Activated CD4-positive, alpha-beta T cell treated with anti-CD3 and anti-CD28 coated beads, Interleukin-10, Interleukin-2, amounts not matched to agents 100 ng/mL and 50 ng/mL, durations not matched to agents 16 hours and 8 hours (primary cell): Measurements from ENCODE around the gene NUAK1.

Experiments
- DNase-seq: peaks from one replicate; pipeline ENCODE4 v3.0.0-alpha.2; 2020

NUAK1 gene

DNA sequence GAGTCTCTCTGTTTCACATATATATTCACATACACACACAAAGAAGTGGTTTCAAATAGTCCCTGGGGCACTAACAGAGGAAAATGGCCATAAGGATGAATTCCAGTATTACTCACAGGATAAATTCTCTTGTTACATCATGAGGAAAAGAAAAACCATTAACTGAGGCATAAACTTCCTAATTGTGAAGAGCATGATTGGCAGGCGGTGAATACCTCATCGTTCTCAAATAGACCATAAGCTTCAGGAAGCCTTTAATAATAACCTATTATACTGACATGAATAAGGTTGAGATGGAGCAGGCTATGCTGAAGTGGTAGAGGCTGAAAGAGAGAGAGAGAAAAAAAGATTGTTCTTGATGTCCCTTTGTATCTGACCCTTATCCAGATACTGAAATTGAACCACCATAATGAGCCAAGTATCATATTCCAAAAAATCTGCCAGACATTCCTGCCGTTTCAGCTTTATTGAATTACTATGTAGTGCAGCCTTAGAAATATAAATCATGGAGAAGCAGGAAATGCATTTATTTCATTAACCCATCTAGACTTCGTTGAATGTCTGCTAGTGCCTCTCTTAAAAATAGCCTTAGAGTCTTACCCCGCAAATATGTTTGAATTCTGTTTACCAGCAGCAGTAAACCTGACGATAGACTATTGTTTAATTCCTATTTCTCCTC is 86.8 kb downstream of the NUAK1 start:
- no peak for DNase-seq

DNA sequence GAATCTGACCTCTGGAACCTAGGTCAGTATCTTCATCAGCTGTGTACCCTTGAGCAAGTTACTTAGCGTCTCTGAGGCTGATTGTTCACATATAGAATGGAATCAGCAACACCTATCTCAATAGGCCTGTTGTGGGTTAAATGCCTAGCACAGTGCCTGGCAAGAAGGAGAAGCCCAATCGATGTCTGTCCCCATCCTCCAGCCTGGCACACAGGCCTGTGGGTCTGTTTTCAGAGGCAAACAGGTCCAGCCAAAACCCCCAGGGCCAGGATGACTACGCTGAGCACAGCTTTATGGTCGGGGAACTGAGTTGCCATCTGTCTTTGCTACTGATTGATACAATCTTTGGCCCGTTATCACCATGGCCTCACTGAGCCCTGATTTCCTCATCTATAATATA is 89.2 kb downstream of the NUAK1 start:
- no peak for DNase-seq

DNA sequence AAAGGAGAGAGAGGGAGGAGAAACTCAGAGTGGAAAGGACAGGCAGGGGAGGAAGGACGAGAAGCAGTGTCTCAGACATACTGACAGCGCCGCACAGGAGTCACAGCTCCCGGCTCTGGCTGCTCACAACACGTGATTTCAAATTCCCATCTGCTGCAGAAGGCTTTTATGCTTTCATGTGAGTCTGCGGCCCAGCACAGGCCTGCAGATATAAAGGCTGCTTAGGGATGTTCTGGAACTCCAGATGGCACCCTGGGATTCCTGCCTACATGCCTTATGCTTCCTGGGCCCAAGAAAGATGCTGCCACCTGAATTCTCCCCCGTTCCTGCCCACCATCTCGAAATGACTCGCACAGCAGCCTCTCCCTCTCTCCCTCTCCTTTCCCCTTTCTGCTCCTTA is 89.6 kb downstream of the NUAK1 start:
- no peak for DNase-seq

DNA sequence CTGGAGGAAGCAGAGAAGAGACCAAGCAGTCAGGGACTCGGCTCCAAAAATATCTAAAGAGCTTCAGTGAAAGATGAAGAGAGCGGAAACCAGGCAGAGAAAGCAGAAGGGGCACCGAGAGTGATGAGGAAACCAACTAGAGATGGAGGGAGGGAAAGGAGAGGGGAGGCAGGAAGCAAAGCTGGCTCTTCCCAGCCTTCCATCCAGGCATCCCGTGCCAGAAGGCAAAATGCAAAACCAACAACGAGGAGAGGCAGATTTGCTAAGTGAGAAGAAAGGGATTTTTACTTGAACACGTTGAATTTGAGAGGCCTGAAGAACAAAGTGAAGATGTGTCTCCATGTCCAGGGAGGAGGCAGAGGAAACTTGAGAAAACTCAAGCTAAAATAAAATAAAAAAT is 90.1 kb downstream of the NUAK1 start:
- DNase-seq = no peak

DNA sequence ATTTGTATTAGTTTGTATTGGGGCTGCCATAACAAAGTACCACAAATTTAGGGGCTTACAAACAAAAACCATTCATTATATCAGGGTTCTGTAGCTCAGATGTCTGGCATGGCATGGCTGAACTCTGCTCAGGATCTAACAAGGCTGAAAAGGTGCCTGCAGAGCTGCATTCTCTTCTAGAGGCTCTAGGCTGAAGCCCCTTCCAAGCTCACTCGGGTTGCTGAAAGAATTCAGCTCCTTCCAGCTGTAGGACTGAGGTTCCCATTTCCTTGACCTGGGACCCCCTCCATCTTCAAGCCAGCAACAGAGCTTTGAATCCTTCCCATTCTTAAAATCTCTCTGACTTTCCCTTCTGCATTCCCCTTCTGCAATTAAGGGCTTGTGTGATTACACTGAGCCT is 90.7 kb downstream of the NUAK1 start:
- no peak for DNase-seq

DNA sequence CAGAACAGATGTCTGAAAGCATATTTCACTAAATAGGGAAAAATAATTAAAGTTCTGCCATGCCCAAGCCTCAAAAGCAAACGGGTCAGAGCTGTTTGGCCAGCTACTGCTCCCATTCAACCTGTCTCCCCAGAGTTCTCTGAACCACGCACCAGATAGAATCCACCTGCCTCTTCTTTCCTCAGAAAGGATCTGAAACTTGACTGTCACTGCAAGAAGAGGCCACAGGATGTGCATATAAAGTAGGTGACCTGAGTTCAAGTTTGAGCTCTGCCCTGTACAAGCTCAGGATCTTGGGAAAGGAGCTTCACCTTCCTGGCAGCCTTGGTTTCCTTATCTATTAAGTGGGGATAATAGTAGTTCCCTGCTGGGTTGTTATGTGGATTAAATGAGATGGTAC is 91.8 kb downstream of the NUAK1 start:
- no peak for DNase-seq

DNA sequence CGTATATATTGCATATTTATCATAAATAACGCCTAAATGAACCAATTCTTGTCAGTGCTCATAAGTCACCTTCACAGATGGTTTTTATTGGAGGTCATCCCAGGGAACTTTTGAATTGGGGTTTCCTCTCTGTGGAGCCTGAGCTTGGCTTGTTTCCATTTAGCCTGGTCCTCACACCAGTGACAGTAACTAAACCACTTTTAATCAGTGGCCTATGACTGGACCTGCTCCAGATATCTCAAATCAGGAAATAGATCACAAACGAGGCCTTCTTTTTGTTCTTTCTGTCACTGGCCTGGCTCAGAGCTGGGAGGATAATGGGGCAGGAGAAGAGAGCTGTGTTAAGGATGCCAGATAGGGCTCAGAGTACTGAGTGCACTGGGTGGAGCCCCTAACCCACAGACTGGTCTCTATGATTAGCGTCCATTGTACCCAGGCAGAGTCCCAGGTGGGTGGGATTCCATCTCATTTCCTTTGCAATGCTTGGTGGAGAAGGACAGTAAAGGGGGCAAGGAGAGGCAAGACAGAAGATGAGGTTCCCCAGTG is 92.4 kb downstream of the NUAK1 start:
- no peak for DNase-seq

DNA sequence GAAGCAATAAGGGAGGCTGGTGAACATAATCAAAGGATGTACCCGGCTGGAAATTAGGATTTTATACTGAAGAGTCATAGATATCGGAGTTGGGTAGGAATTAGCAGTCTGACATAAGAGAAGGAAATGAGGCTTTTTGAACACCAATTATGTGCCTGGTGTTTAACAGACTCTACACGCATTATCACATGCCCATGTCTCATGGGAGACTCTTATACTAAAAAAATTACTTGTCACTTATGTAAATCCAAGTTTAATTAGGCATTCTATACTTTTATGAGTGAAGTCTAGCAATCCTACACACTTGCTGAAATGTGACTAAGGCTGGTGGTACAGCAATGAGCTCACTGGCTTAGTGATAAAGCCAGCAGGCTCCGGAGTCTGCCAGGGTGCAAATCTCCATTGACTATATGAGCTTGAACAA is 93.5 kb downstream of the NUAK1 start:
- DNase-seq = no peak

DNA sequence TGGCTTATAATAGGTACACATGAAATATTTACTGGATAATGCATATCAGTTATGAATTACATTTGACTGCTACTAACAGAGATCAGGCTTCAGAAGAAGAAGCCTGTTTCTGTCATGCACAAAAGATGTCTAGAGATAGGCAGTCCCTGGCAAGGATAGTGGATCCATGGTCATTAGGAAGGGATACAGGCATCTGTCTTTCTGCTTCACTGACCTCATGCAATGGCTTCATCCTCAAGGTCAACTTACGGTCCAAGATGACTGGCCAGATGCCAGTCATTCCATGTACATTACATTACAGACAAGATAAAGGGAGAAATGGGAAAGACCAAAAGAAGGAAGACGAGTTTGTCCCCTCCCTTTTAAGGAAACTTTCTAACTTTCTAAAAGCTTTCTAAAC is 94.0 kb downstream of the NUAK1 start:
- no peak for DNase-seq

DNA sequence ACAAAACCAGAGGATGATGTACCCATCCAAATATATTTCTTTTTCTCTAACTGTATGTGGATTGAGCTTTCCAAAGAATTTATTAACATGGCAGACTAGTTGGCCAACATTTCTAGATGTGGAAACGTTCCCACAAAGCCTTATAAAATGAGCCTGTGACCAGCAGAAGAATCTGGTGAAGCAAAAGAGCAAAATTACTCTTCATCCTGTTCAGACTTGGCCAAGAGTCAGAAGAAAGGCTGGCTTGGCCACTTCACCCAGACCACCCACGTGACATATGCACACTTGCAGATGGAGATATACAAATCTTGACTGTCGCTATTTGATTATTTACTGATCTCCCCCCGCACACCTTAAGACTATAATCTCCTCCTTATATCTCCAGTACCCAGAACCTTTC is 96.7 kb downstream of the NUAK1 start:
- DNase-seq = no peak

DNA sequence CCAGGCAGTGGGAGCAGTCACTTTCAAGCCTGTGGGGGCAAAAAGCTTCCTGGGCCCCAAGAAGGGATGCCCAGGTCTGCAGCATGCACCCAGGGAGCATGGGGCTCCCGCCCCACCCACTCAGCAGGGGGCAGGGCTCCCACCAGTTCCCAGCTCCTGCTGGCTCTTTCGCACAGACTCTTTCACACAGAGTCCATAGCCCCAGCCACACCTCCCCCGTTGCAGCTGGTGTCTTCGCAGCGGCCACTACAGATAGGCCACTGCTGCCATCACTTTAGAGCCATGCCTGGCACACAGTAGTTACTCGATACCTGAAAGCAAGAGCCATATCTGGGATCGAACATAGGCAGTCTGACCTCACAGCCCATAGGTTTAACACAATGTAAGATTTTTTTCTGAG is 98.2 kb downstream of the NUAK1 start:
- no peak for DNase-seq

DNA sequence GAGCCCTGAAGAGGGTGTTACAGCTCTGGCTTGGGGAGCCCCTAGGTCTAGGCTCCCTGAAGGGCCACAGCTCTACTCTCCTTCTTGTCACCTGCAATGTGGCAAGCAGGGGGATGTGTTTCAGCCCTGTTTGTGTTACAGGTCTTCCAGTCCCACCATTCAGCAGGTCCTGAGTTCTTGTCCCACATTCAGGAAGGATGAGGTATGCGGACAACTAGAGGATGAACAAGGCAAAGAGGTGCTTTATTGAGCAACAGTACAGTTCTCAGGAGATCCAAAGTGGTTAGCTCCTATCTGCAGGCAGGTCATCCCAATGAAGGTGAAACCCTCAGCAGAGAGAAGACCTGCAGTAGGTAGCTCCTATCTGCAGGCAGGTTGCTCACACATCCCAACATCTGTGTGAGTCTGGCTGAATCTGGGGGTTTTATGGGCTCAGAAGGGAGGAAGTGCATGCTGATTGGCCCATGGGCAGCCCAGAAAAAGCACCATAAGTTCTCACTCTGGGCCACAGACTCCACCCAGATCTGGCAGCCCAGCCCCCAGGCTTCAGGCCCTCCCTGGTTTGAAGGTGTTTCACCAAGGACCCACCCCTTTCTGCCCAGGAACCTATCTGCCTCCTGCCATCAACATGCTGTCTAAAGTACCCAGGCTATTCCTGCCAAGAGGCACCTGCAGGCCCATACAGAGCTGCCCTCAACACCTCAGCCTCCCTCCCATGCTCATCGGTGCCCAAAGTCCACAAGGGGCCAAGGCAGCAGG is 98.9 kb downstream of the NUAK1 start:
- DNase-seq = no peak

DNA sequence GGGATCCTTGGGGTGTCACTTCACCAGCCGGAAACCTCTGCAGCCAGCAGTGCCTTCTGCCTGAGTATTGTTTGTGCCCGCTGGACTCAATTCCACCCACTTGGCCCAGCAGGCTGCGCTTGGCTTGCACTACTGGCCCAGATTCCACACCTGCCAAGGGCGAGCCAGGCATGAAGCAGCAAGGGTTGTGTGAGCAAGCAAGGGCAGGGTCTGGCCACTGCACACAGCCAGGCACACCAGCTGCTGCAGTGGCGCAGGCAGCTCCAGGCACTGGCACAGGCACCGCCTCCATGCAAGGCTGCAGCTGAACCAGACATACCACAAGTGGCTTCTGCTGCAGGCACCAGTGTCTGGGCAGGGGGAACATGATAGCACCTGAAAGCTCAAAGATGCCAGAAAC is 99.5 kb downstream of the NUAK1 start:
- no peak for DNase-seq

DNA sequence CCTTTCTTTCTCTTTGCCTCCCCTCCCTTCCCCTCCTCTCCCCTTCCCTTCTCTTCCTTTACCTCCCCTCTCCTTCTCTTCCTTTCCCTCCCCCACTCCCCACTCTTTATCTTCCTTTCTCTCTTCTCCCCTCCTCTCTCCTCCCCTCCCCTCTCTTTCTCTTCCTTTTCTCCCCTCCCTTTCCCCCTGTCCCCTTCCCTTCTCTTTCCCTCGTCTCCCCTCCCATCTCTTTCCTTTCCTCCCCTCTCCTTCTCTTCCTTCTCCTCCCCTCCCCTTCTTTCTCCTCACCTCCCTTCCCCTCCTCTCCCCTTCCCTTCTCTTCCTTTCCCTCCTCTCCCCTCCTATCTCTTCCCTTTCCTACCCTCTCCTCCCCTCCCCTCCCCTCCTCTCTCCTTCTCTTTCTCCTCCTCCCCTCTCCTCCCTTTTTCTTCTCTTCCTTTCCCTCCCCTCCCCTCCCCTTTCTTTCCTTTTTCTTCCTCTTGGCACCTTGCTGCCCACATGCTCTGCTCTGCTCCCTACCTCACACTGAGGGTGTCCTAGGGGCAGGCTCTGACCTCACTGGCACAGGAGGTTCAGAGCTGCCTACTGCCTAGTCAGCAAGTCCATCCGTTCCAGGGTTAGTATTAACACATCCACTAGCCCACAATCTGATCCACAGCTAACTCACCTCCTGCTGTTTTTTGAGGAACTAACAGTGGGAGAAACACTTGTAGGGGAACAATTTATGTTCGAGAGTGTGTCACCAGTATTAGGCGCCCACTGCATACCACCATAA is 101.0 kb downstream of the NUAK1 start:
- DNase-seq = no peak

DNA sequence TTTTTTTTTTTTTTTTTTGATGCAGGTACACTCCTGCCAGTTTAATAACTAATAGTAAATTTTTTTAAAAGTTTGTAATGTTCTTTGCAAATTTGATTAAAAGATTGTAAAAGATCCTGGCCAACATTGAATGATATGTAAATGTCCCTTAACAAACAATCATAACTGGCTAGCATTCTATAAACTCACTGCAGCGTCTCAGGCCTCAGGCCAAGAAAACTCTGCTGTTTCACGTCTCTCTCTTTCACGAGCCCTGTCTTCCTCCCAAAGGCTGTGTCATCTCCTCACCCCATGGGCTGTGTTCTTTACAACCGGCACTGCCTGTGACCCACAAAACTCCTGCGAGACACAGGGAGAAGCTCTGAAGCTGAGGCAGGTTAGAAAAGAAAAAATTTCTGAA is 103.3 kb downstream of the NUAK1 start:
- no peak for DNase-seq

DNA sequence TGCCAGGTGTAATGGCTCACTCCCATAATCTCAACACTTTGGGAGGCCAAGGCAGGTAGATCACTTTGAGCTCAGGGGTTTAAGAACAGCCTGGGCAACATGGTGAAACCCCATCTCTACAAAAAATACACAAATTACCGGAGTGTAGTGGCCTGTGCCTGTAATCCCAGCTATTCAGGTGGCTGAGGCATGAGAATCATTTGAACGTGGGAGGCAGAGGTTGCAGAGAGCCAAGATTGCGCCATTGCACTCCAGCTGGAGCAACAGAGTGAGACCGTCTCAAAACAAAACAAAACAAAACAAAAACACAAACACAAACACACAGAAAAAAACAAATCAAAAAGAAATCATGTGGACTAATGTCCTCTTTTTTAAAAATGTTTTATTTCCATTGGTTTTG is 104.4 kb downstream of the NUAK1 start:
- no peak for DNase-seq

DNA sequence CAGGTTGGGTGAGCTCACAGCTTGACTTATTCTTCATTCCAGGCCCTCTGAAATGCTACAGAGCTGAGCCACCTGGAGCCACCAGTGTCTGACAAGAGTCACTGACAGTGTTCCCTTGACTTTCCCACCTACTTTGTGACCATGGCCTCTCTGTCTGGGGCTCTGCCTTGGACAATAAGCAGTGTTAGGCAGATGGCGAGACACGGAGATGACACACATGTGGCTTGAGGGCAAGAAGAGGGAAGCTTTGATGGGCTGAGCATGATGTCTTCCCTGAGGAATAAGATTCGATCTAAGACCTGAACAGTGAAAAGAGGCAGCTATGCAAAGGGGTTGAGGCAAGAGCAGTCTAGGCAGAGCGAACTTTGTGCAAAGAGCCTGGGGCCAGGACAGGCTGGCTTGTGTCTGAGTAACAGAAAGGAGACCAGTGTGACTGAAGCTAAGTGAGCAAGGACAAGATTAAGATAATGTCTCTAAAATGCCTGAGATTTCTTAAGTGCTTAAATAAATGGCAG is 105.5 kb downstream of the NUAK1 start:
- no peak for DNase-seq

DNA sequence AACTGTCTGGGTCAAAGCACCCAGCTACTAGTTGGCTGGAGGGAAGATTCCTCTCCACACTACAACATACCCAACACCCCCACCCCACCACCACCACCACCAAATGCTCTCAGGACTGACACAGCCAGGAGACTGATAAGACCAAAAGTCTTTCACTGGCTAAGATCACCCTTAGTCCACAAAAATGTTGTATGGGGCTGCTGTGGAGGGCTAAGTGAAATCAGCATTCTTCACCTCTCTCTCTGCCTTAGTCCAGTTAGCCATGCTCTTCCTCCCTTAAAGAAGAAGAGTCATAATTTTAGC is 106.2 kb downstream of the NUAK1 start:
- no peak for DNase-seq

DNA sequence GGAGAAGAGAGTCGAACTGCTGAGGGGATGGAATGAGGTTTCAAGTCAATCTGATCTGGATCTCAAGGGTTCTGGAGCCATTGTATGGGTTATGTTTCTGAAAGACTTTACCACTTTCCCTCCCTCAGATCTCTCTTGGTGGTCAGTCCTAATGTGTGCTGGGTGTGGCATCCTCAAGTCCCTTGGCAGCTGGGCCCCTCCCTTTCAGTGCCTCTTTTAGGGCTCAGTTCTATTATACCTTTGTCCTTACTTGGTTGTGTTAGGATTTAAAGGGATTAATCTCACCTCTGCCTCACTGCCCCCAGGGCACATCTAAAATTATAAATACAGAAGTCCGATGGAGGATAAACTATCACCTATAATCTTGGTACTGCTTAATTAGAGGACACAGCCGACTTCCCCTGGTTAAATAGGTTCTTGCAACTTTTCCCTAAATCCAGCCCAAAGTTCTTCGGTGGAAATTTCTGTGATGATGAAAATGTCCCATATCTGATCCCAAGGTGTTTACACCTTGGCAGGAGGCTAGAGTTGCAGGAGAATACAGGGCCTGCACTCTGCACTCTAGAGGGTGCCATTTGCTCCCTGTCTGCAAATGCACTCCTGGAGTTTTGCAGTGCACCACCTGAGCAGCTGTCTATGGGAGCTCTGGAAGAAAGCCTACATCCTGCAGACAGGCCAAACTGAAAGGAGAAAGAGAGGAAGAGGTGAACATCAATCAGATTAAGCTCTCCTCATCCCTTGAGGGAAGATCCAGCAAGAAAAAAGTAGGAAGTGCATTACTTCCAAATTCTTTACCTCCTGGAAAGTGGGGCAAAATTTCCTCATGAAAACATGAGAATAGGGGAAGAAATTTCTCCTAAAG is 106.8 kb downstream of the NUAK1 start:
- DNase-seq = no peak

DNA sequence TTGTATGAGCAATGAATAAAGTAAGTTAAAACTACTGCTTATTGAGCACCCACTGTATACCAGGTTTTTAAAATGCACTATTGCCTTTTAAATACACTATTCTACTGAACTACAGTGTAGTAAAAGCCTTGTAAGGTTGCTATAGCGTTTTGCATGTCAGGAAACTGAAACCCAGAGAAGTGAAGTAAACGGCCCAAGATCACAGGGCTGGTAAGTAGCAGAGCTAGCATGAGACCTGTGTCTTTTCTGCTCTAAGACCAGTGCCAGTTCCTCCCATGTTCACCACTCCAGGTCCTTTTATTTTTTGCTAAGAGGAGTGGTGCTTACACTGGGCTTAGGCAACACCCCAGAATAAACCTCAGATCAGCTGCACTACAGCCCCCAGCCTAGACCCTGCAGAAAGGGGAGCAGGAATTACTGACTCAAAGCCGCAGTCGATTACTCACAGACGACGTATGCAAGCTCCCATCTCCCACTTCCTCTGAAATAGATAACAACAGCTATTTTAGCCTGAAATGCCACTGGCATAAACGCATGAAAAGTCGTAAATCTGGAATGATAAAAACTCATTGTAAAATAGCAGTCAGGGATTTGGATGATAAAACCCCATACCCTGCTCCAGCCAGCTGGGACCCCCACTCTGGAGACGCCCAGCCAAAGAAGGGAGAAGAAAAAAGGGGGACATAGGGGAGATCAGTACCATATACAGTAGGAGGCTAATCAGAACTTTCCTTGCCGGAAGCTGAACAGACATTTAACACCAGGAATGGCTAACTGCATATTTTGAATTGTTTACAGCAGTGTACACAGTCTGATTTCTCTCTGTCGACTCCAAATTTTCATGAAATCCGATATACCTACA is 108.3 kb downstream of the NUAK1 start:
- no peak for DNase-seq

DNA sequence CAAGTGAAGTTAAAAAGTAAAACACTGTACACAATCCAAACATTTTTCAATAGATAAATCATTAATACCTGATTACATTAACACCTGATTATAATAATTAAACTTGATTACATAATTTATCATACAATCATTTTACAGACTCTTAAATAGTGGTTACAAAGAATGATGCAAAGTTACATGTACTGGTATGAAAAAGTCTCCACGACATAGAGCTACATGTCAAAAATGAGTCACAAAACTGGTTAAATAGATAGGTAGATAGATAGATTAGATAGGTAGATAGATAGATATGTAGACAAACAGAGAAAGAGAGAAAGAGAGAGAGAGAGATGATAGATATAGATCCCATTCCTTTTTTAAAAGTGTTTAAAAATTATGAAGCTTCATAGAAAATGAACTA is 109.2 kb downstream of the NUAK1 start:
- no peak for DNase-seq

DNA sequence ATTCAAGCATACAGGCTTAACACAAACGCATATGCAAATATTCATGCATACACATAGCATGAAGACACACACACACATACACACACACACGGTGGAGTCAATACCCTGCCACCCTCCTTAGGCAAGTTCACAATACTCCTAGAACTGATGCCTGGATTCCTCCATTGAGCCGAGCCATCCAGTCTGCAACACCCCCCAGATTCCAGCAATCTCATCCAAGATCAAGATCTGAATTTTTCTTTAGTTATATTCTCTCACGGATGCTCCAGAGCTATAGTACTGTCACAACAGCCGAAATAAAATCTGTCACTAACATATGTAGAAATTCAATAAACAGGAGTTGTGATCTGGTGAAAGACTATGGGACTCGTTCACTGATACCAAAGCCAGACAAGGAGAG is 110.8 kb downstream of the NUAK1 start:
- no peak for DNase-seq
